ELF-1 (cell line): ENCODE results near the gene AGK.
A peak's percentile ranks its signal among the peaks of the same experiment; 100 is the strongest.

Source experiments
- DNase-seq: peaks from one replicate; pipeline ENCODE4 v3.0.0-alpha.2; 2016; ENCODE audit warnings: low read depth, low spot score

Gene AGK

GRCh38 chr7:141551094-141551781 lies at the start of gene AGK:
AGK (plus strand) TSS chr7:141551410; CDS start chr7:141555467, 4,057 bp downstream.
- peak; percentile 81 for DNase-seq

- DNase-seq, result no peak
Observed at GRCh38 chr7:141501451-141501850, 49.8 kb upstream of the AGK start.

GRCh38 chr7:141511316-141511675 lies 39.9 kb upstream of the AGK start:
- peak; percentile 5 for DNase-seq

GRCh38 chr7:141511676-141512396 lies 39.4 kb upstream of the AGK start:
- peak; percentile 15 for DNase-seq

GRCh38 chr7:141512597-141512996 lies 38.6 kb upstream of the AGK start:
- no peak for DNase-seq

GRCh38 chr7:141513720-141514119 lies 37.5 kb upstream of the AGK start:
- no peak for DNase-seq

GRCh38 chr7:141515941-141516340 lies 35.3 kb upstream of the AGK start:
- DNase-seq, result no peak

GRCh38 chr7:141519623-141520022 lies 31.6 kb upstream of the AGK start:
- no peak for DNase-seq

- DNase-seq, result no peak
Observed at GRCh38 chr7:141522657-141523342, 28.4 kb upstream of the AGK start.

- DNase-seq, result no peak
Observed at GRCh38 chr7:141525973-141526514, 25.2 kb upstream of the AGK start.

GRCh38 chr7:141527076-141527475 lies 24.1 kb upstream of the AGK start:
- no peak for DNase-seq

- no peak for DNase-seq
Observed at GRCh38 chr7:141528399-141528798, 22.8 kb upstream of the AGK start.

- DNase-seq, result peak; percentile 89
Observed at GRCh38 chr7:141533149-141533949, 17.9 kb upstream of the AGK start.

- DNase-seq, result no peak
Observed at GRCh38 chr7:141534757-141535737, 16.2 kb upstream of the AGK start.

GRCh38 chr7:141537906-141538305 lies 13.3 kb upstream of the AGK start:
- DNase-seq, result no peak

GRCh38 chr7:141541375-141541774 lies 9.8 kb upstream of the AGK start:
- DNase-seq, result no peak

GRCh38 chr7:141544831-141545230 lies 6.4 kb upstream of the AGK start:
- DNase-seq, result no peak

- DNase-seq, result no peak
Observed at GRCh38 chr7:141549582-141549981, 1.6 kb upstream of the AGK start.

GRCh38 chr7:141550386-141551093 lies 670 bp upstream of the AGK start:
- DNase-seq, result peak; percentile 73

- no peak for DNase-seq
Observed at GRCh38 chr7:141551782-141552181, 572 bp downstream of the AGK start.
